Panc1 (cell line): ENCODE data around the gene CMTM3. TPM values are rescaled to one million over a fixed set of nuclear protein-coding genes. Genes with fewer than 3 reads are reported as not detected.

Experiments
- ATAC-seq: fragments of 200-7000 bp; cut with Tn5 transposase; 2 replicates; pipeline ENCODE4 v1.9.1; 2020; ENCODE audit warnings: mild to moderate bottlenecking, moderate library complexity
- BruUV-seq: library from RNA; stranded (reverse); fragments of 400-500 nt; replicated peaks from 2 replicates; lab custom pipeline; 2021; lab: Mats Ljungman, UMichigan
- CTCF ChIA-PET: fragments of 300-600 bp; sonication (Branson Sonifier 250); formaldehyde crosslinking; loops from one replicate; lab custom pipeline; 2022; ENCODE audit warnings: antibody characterized with exemption; lab: Charles Lee
- POLR2A ChIA-PET: fragments of 300-600 bp; sonication (Branson Sonifier 250); formaldehyde crosslinking; loops from one replicate; lab custom pipeline; 2022; ENCODE audit warnings: antibody characterized with exemption; lab: Charles Lee
- DNase-seq: peaks from one replicate; pipeline ENCODE4 v3.0.0-alpha.2; 2010; ENCODE audit warnings: low read depth, low spot score
- H3K27ac ChIP-seq: 2 replicates; pipeline ENCODE4 v1.5.1; 2011; ENCODE audit warnings: mild to moderate bottlenecking, low read length, inconsistent platforms
- H3K27me3 ChIP-seq: fragments of 200-500 bp; sonication (Bioruptor generic); 2 replicates; pipeline ENCODE4 v1.6.0; 2014; ENCODE audit warnings: low read length, inconsistent platforms; ENCODE audit not compliant: control insufficient read depth, insufficient read depth
- H3K36me3 ChIP-seq: fragments of 200-500 bp; sonication (Bioruptor generic); 2 replicates; pipeline ENCODE4 v1.5.1; 2014; ENCODE audit warnings: inconsistent platforms, mild to moderate bottlenecking, low read length, moderate library complexity; ENCODE audit not compliant: control insufficient read depth, insufficient read depth
- H3K4me1 ChIP-seq: 2 replicates; pipeline ENCODE4 v1.5.1; 2011; ENCODE audit warnings: inconsistent platforms, mild to moderate bottlenecking, low read length, moderate library complexity; ENCODE audit not compliant: control insufficient read depth, insufficient read depth
- H3K4me3 ChIP-seq, 2 experiments: 2 replicates each; pipeline ENCODE4 v1.5.1; 2011 to 2012; ENCODE audit warnings: low read depth in 2 of 2, low read length in 2 of 2, mild to moderate bottlenecking in 2 of 2, inconsistent platforms in 1 of 2, moderate library complexity in 1 of 2
- H3K9me3 ChIP-seq: fragments of 200-500 bp; sonication (Bioruptor generic); 2 replicates; pipeline ENCODE4 v1.5.1; 2014; ENCODE audit warnings: low read depth, mild to moderate bottlenecking, inconsistent platforms, low read length, moderate library complexity; ENCODE audit not compliant: control insufficient read depth, insufficient read depth
- POLR2AphosphoS5 ChIP-seq: IDR thresholded peaks from 2 replicates; pipeline ENCODE4 v1.6.1; 2012; ENCODE audit warnings: mild to moderate bottlenecking, low read depth, low read length, moderate library complexity
- SIN3A ChIP-seq: IDR thresholded peaks from 2 replicates; pipeline ENCODE4 v1.6.1; 2012; ENCODE audit warnings: low read depth, mild to moderate bottlenecking, low read length, moderate library complexity, borderline replicate concordance; ENCODE audit not compliant: insufficient read depth
- TCF7L2 ChIP-seq: IDR thresholded peaks from 2 replicates; pipeline ENCODE4 v1.6.1; 2011; ENCODE audit warnings: mild to moderate bottlenecking, low read depth, low read length, inconsistent platforms
- in situ Hi-C: cut with HindIII; loops from 2 replicates; pipeline ENCODE4 v1.10.0; 2016; ENCODE audit warnings: low sequenced_read_pairs, low pct_unique_long_range_greater_than_20kb
- intact Hi-C: fragments of 100-400 bp; cut with micrococcal nuclease; formaldehyde crosslinking; loops from one replicate; pipeline ENCODE4 v1.10.0; 2022; ENCODE audit not compliant: unreplicated experiment
- total RNA-seq: library from RNA; stranded (reverse); gene quantifications from one replicate; pipeline ENCODE4 v1.2.1, GENCODE V29; 2021; ENCODE audit not compliant: unreplicated experiment
- TF ChIP-seq, protein P1 (sequence below): fragments of 450-650 bp; IDR thresholded peaks from 2 replicates; pipeline ENCODE4 v1.5.1; 2017; ENCODE audit warnings: mild to moderate bottlenecking
- TF ChIP-seq, protein P2 (sequence below), 2 experiments: IDR thresholded peaks; 2 replicates each; pipeline ENCODE4 v1.6.1; 2011 to 2012; ENCODE audit warnings: low read depth in 2 of 2, control low read depth in 1 of 2, low read length in 1 of 2, mild to moderate bottlenecking in 1 of 2, moderate library complexity in 1 of 2; ENCODE audit not compliant: insufficient read depth in 1 of 2

CMTM3 gene
- total RNA-seq, 1 experiment from 2014 or later, result 45.8 TPM

DNA sequence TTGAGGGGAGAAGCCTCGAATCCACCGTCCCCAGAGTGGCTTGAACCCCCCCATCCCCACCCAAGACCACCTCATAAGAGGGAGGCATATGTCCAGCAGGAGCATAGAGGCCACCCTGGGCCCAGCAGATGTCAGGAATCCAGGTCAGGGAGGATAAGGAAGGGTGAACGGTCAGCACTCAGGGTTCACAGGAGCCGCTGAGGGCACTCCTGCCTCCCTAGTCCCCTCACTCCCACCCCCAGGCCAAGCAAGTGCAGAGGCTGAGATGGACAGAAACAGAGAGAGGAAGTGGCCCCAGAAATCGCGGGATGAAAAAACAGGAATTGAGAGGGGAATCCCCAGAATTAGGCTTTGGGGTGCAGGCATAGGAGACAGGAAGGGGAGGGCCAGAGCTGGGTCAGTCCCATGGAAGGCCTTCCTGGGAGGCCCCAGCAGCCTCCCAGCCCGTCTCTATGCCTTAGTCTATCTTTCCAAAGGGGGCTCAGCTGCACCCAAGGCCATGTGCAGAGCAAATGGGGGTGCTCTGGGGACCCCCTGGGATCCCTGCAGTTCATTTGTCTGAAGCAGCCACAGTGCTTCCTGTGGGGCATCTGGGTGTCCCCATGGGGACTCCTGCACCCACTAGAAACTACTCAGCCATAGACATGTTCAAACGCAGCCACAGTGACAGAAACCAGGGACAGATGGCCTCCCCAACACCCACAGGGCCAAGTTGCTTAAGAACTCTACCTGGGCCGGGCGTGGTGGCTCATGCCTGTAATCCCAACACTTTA lies 1.7 kb downstream of the CMTM3 start:
- no peak for ATAC-seq
- no peak for DNase-seq
- TSS peak; percentile 73 for BruUV-seq
- intact Hi-C loops, result loop anchor here (10.0 kb wide), 1 partner anchor 201 kb away; no protein-coding TSS in a partner anchor
- peaks cover 4% of the 10 kb centered on the region; the same call in 1 of the 2 replicates for H3K36me3 ChIP-seq
- peak overlapping the region; percentile 60 for H3K4me3 ChIP-seq
- H3K9me3 ChIP-seq, result no peaks in the 10 kb centered on the region
- in situ Hi-C loops, result no loop called here
- peak overlapping the region; percentile 65 for H3K27ac ChIP-seq
- TF ChIP-seq POLR2AphosphoS5, result no peak
- TF ChIP-seq, protein P1, sequence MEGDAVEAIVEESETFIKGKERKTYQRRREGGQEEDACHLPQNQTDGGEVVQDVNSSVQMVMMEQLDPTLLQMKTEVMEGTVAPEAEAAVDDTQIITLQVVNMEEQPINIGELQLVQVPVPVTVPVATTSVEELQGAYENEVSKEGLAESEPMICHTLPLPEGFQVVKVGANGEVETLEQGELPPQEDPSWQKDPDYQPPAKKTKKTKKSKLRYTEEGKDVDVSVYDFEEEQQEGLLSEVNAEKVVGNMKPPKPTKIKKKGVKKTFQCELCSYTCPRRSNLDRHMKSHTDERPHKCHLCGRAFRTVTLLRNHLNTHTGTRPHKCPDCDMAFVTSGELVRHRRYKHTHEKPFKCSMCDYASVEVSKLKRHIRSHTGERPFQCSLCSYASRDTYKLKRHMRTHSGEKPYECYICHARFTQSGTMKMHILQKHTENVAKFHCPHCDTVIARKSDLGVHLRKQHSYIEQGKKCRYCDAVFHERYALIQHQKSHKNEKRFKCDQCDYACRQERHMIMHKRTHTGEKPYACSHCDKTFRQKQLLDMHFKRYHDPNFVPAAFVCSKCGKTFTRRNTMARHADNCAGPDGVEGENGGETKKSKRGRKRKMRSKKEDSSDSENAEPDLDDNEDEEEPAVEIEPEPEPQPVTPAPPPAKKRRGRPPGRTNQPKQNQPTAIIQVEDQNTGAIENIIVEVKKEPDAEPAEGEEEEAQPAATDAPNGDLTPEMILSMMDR, result no peak
- TF ChIP-seq SIN3A, result no peak
- ChIA-PET CTCF (no interaction called here), POLR2A (no interaction called here)
- no peaks in the 10 kb centered on the region for H3K27me3 ChIP-seq
- peaks cover 21% of the 10 kb centered on the region for H3K4me1 ChIP-seq

DNA sequence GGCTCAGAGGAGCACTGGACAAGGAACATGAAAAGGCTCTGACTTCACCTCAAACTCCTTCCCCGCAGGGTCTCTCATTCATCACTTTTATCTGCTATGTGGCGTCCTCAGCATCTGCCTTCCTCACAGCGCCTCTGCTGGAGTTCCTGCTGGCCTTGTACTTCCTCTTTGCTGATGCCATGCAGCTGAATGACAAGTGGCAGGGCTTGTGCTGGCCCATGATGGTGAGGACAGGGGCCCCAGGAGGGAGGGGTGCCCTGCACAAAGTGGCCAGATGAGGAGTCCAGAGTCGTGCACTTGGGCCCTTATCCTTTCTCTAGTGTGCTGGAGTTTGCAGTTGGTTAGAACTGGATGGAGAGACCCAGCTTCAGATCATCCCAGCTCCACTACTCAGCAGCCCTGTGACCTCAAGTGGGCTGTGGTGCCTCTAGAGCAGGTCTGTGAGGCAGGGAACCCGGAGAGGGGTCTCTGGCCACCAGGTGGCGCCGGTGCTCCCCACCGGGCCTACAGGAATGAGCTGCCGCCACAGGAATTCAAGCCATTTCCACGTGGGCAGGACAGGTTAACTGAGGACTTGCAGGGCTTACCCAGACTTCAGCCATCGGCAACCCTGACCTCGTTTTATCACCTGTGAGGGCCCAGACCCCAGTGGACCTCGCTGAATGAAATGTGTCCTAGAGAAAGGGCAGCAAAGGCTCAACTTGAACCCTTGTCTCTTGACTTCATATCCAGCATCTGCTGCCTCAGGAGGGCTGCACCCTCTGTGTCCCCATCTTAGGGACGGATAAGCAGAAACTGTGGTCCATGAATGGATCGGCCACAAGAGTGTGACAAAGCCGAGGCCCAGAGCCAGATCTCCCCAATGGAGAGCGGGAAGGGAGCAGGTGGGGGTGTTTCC lies 4.0 kb downstream of the CMTM3 start:
- peaks cover 21% of the 10 kb centered on the region for H3K4me1 ChIP-seq
- ATAC-seq, result peak; percentile 78
- BruUV-seq, result no TSS peak
- CTCF ChIA-PET, result interaction anchor here (0.5 to 2.0 kb wide), 11 partner anchors 12 to 266 kb away, joined by 3 to 11 read pairs (median 3); no protein-coding TSS in a partner anchor
- POLR2A ChIA-PET, result interaction anchor here (0.6 kb wide), 1 partner anchor 41 kb away, joined by 3 read pairs; no protein-coding TSS in a partner anchor
- intact Hi-C loops, result loop anchor here (10.0 kb wide), 1 partner anchor 204 kb away; no protein-coding TSS in a partner anchor
- H3K27me3 ChIP-seq, result no peaks in the 10 kb centered on the region
- in situ Hi-C loops, result no loop called here
- H3K9me3 ChIP-seq, result no peaks in the 10 kb centered on the region
- no peak for DNase-seq
- H3K4me3 ChIP-seq, result no peak overlapping the region
- peaks cover 4% of the 10 kb centered on the region; the same call in 1 of the 2 replicates for H3K36me3 ChIP-seq
- peak overlapping the region; percentile 65 for H3K27ac ChIP-seq
- no peak; the same call in 1 of the 2 replicates for TF ChIP-seq POLR2AphosphoS5
- TF ChIP-seq SIN3A, result no peak
- no peak for TF ChIP-seq TCF7L2
- TF ChIP-seq, protein P1, result peak; percentile 91
- TF ChIP-seq, protein P2, sequence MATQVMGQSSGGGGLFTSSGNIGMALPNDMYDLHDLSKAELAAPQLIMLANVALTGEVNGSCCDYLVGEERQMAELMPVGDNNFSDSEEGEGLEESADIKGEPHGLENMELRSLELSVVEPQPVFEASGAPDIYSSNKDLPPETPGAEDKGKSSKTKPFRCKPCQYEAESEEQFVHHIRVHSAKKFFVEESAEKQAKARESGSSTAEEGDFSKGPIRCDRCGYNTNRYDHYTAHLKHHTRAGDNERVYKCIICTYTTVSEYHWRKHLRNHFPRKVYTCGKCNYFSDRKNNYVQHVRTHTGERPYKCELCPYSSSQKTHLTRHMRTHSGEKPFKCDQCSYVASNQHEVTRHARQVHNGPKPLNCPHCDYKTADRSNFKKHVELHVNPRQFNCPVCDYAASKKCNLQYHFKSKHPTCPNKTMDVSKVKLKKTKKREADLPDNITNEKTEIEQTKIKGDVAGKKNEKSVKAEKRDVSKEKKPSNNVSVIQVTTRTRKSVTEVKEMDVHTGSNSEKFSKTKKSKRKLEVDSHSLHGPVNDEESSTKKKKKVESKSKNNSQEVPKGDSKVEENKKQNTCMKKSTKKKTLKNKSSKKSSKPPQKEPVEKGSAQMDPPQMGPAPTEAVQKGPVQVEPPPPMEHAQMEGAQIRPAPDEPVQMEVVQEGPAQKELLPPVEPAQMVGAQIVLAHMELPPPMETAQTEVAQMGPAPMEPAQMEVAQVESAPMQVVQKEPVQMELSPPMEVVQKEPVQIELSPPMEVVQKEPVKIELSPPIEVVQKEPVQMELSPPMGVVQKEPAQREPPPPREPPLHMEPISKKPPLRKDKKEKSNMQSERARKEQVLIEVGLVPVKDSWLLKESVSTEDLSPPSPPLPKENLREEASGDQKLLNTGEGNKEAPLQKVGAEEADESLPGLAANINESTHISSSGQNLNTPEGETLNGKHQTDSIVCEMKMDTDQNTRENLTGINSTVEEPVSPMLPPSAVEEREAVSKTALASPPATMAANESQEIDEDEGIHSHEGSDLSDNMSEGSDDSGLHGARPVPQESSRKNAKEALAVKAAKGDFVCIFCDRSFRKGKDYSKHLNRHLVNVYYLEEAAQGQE (IDR thresholded peaks at IDR 0.05; ENCODE audit: insufficient read depth in 1 of 2, low read depth in 2 of 2, low read length in 1 of 2), result no peak
